ENCODE data around the gene COPS9. TPM values are rescaled to one million over a fixed set of nuclear protein-coding genes. Genes with fewer than 3 reads are reported as not detected.

Gene COPS9
- total RNA-seq, 2 experiments from 2014 or later, result 87.1 to 89.5 TPM

GRCh38 chr2:240140920-240141319 lies 4.8 kb upstream of the COPS9 start:
- no peak overlapping the region for H3K4me3 Mint-ChIP-seq
- peaks cover 6% of the 10 kb centered on the region for H3K4me1 Mint-ChIP-seq
- H3K9me3 Mint-ChIP-seq, result no peaks in the 10 kb centered on the region
- POLR2A ChIA-PET, result no interaction called here
- no peak for ATAC-seq (ENCODE audit: low read depth)
- peaks cover 2% of the 10 kb centered on the region for H3K27me3 Mint-ChIP-seq
- H3K27ac Mint-ChIP-seq, result no peak overlapping the region
- peak; percentile 16 for DNase-seq
- no peaks in the 10 kb centered on the region for H3K36me3 Mint-ChIP-seq

GRCh38 chr2:240140511-240140910 lies 4.4 kb upstream of the COPS9 start, which contains the start of gene OTOS:
Gene OTOS, minus strand, starts transcription at chr2:240140658. Its CDS starts 332 bp downstream, at chr2:240140326.
- POLR2A ChIA-PET, result no interaction called here
- Mint-ChIP-seq H3K27me3 (peaks cover 2% of the 10 kb centered on the region), H3K36me3 (no peaks in the 10 kb centered on the region), H3K27ac (no peak within 1 kb of the TSS), H3K4me1 (peaks cover 8% of the 10 kb centered on the region), H3K9me3 (no peaks in the 10 kb centered on the region), H3K4me3 (no peak within 1 kb of the TSS)
- DNase-seq (peak; percentile 15), ATAC-seq (ENCODE audit: low read depth) (no peak)

GRCh38 chr2:240139666-240140393 lies 3.7 kb upstream of the COPS9 start:
- DNase-seq, result peak; percentile 16
- Mint-ChIP-seq H3K4me1 (peaks cover 13% of the 10 kb centered on the region), H3K27ac (no peak overlapping the region), H3K36me3 (no peaks in the 10 kb centered on the region), H3K4me3 (no peak overlapping the region), H3K9me3 (no peaks in the 10 kb centered on the region), H3K27me3 (peaks cover 2% of the 10 kb centered on the region)
- ATAC-seq (ENCODE audit: low read depth), result no peak
- POLR2A ChIA-PET, result interaction anchor here (1.1 kb wide), 1 partner anchor 115 kb away, joined by 3 read pairs; the partner anchor contains the start of gene NDUFA10

- POLR2A ChIA-PET, result interaction anchor here (1.1 kb wide), 1 partner anchor 114 kb away, joined by 3 read pairs; the partner anchor contains the start of gene NDUFA10
- H3K4me1 Mint-ChIP-seq, result peaks cover 18% of the 10 kb centered on the region
- H3K9me3 Mint-ChIP-seq, result no peaks in the 10 kb centered on the region
- H3K27me3 Mint-ChIP-seq, result peaks cover 2% of the 10 kb centered on the region
- peak; percentile 21 for DNase-seq
- no peaks in the 10 kb centered on the region for H3K36me3 Mint-ChIP-seq
- no peak overlapping the region for H3K4me3 Mint-ChIP-seq
- no peak overlapping the region for H3K27ac Mint-ChIP-seq
- ATAC-seq (ENCODE audit: low read depth), result no peak
Observed at GRCh38 chr2:240139011-240139441, 2.9 kb upstream of the COPS9 start.

GRCh38 chr2:240138254-240138984 lies 2.3 kb upstream of the COPS9 start:
- H3K4me1 Mint-ChIP-seq, result peaks cover 18% of the 10 kb centered on the region
- H3K4me3 Mint-ChIP-seq, result no peak overlapping the region
- H3K36me3 Mint-ChIP-seq, result no peaks in the 10 kb centered on the region
- POLR2A ChIA-PET, result interaction anchor here (1.1 kb wide), 1 partner anchor 113 kb away, joined by 3 read pairs; the partner anchor contains the start of gene NDUFA10
- H3K27ac Mint-ChIP-seq, result no peak overlapping the region
- DNase-seq (peak; percentile 19), ATAC-seq (ENCODE audit: low read depth) (no peak)
- H3K9me3 Mint-ChIP-seq, result no peaks in the 10 kb centered on the region
- peaks cover 2% of the 10 kb centered on the region for H3K27me3 Mint-ChIP-seq

GRCh38 chr2:240137596-240138253 lies 1.6 kb upstream of the COPS9 start:
- POLR2A ChIA-PET, result no interaction called here
- ATAC-seq (ENCODE audit: low read depth), result no peak

GRCh38 chr2:240136671-240137292 lies 677 bp upstream of the COPS9 start:
- Mint-ChIP-seq H3K4me1 (peaks cover 18% of the 10 kb centered on the region), H3K27me3 (peaks cover 2% of the 10 kb centered on the region), H3K27ac (peak overlapping the region; percentile 85), H3K36me3 (no peaks in the 10 kb centered on the region), H3K9me3 (no peaks in the 10 kb centered on the region), H3K4me3 (peak overlapping the region; percentile 93)
- POLR2A ChIA-PET, result no interaction called here
- ATAC-seq (ENCODE audit: low read depth) (peak; percentile 23), DNase-seq (no peak)

More at GRCh38 chr2:240137596-240138253, 1.6 kb upstream of the COPS9 start:
- Mint-ChIP-seq H3K9me3 (no peaks in the 10 kb centered on the region), H3K4me1 (peaks cover 18% of the 10 kb centered on the region), H3K36me3 (no peaks in the 10 kb centered on the region), H3K27me3 (peaks cover 2% of the 10 kb centered on the region), H3K4me3 (no peak overlapping the region), H3K27ac (no peak overlapping the region)
- DNase-seq, result no peak

- H3K4me3 Mint-ChIP-seq, result peak overlapping the region; percentile 93
- H3K27ac Mint-ChIP-seq, result peak overlapping the region; percentile 88
- ATAC-seq (ENCODE audit: low read depth) (peak; percentile 23), DNase-seq (no peak)
- peaks cover 18% of the 10 kb centered on the region for H3K4me1 Mint-ChIP-seq
- H3K9me3 Mint-ChIP-seq, result no peaks in the 10 kb centered on the region
- peaks cover 2% of the 10 kb centered on the region for H3K27me3 Mint-ChIP-seq
- POLR2A ChIA-PET, result interaction anchor here (0.7 to 1.3 kb wide), 2 partner anchors 110 to 300 kb away, joined by 3 to 9 read pairs; partner anchors contain the start of gene NDUFA10
- no peaks in the 10 kb centered on the region for H3K36me3 Mint-ChIP-seq
Observed at GRCh38 chr2:240135706-240136012, 446 bp downstream of the COPS9 start.

GRCh38 chr2:240134956-240135520 lies 1.1 kb downstream of the COPS9 start:
- no peak for ATAC-seq (ENCODE audit: low read depth)
- no peaks in the 10 kb centered on the region for H3K36me3 Mint-ChIP-seq
- H3K27me3 Mint-ChIP-seq, result peaks cover 2% of the 10 kb centered on the region
- H3K27ac Mint-ChIP-seq, result peak overlapping the region; percentile 88
- H3K4me3 Mint-ChIP-seq, result peak overlapping the region; percentile 93
- H3K4me1 Mint-ChIP-seq, result peaks cover 18% of the 10 kb centered on the region
- POLR2A ChIA-PET, result interaction anchor here (0.7 to 1.3 kb wide), 2 partner anchors 110 to 301 kb away, joined by 3 to 9 read pairs; partner anchors contain the start of gene NDUFA10
- H3K9me3 Mint-ChIP-seq, result no peaks in the 10 kb centered on the region
- DNase-seq, result peak; percentile 21

- H3K9me3 Mint-ChIP-seq, result no peaks in the 10 kb centered on the region
- H3K36me3 Mint-ChIP-seq, result no peaks in the 10 kb centered on the region
- no peak for ATAC-seq (ENCODE audit: low read depth)
- peak overlapping the region; percentile 37 for H3K27ac Mint-ChIP-seq
- peaks cover 18% of the 10 kb centered on the region for H3K4me1 Mint-ChIP-seq
- POLR2A ChIA-PET, result no interaction called here
- peak overlapping the region; percentile 43 for H3K4me3 Mint-ChIP-seq
- DNase-seq, result peak; percentile 15
- H3K27me3 Mint-ChIP-seq, result peaks cover 2% of the 10 kb centered on the region
Observed at GRCh38 chr2:240134466-240134865, 1.6 kb downstream of the COPS9 start.

GRCh38 chr2:240133401-240133800 lies 2.7 kb downstream of the COPS9 start:
- ATAC-seq (ENCODE audit: low read depth) (no peak), DNase-seq (peak; percentile 11)
- H3K4me1 Mint-ChIP-seq, result peaks cover 18% of the 10 kb centered on the region
- POLR2A ChIA-PET, result no interaction called here
- peaks cover 2% of the 10 kb centered on the region for H3K27me3 Mint-ChIP-seq
- H3K27ac Mint-ChIP-seq, result no peak overlapping the region
- no peaks in the 10 kb centered on the region for H3K36me3 Mint-ChIP-seq
- H3K9me3 Mint-ChIP-seq, result no peaks in the 10 kb centered on the region
- no peak overlapping the region for H3K4me3 Mint-ChIP-seq

GRCh38 chr2:240132651-240132980 lies 3.5 kb downstream of the COPS9 start:
- POLR2A ChIA-PET, result no interaction called here
- ATAC-seq (ENCODE audit: low read depth) (no peak), DNase-seq (no peak)
- H3K27ac Mint-ChIP-seq, result no peak overlapping the region
- H3K4me1 Mint-ChIP-seq, result peaks cover 18% of the 10 kb centered on the region
- H3K9me3 Mint-ChIP-seq, result no peaks in the 10 kb centered on the region
- H3K27me3 Mint-ChIP-seq, result peaks cover 2% of the 10 kb centered on the region
- no peaks in the 10 kb centered on the region for H3K36me3 Mint-ChIP-seq
- H3K4me3 Mint-ChIP-seq, result no peak overlapping the region
